ENCODE measurements around the gene PCDHGA5. TPM values are rescaled to one million over a fixed set of nuclear protein-coding genes. Genes with fewer than 3 reads are reported as not detected.
A peak's percentile ranks its signal among the peaks of the same experiment; 100 is the strongest.
"Not testable (repeated sequence)": the region's sequence is repeated elsewhere in the genome, so short reads cannot be mapped to it uniquely, and the experiment has no call there.

Gene PCDHGA5
- total RNA-seq, 1 experiment from 2014 or later = 0.98 TPM

- DNase-seq (ENCODE audit: low read depth) = no peak
These were observed 12.4 kb upstream of the PCDHGA5 start for GRCh38 chr5:141351591-141351990.

GRCh38 chr5:141354900-141355469, 9.0 kb upstream of the PCDHGA5 start, which contains the start of gene PCDHGA4:
Gene PCDHGA4 (plus strand): TSS chr5:141355021. CDS start chr5:141355108, 87 bp downstream.
- DNase-seq (ENCODE audit: low read depth) = peak; percentile 12

DNA sequence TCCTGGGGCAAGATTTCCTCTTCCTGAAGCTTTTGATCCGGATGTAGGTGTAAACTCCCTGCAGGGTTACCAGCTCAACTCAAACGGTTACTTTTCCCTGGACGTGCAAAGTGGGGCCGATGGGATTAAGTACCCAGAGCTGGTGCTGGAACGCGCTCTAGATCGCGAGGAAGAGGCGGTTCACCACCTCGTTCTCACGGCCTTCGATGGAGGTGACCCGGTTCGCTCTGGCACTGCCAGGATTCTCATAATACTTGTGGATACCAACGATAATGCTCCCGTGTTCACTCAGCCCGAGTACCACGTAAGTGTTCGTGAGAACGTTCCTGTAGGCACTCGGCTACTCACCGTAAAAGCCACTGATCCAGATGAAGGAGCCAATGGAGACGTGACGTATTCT, 8.3 kb upstream of the PCDHGA5 start:
- no peak for DNase-seq (ENCODE audit: low read depth)

DNA sequence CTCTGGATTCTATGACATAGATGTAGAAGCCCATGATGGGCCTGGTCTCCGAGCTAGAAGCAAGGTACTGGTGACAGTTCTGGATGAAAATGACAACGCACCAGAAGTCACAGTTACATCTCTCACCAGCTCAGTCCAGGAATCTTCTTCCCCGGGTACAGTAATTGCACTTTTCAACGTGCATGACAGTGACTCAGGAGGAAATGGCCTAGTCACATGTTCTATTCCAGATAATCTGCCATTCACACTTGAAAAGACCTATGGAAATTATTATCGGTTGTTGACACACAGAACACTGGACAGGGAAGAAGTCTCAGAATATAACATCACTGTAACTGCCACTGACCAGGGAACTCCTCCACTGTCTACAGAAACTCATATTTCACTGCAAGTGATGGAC, 7.8 kb upstream of the PCDHGA5 start:
- DNase-seq (ENCODE audit: low read depth) = no peak

DNA sequence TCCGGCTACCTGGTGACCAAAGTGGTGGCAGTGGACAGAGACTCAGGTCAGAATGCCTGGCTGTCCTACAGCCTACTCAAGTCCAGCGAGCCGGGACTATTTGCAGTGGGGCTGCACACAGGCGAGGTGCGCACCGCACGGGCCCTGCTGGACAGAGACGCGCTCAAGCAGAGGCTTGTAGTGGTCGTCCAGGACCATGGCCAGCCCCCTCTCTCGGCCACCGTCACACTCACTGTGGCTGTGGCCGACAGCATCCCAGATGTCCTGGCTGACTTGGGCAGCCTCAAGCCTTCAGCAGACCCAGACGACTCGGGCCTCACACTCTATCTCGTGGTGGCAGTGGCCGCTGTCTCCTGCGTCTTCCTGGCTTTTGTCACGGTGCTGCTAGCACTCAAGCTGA, 7.0 kb upstream of the PCDHGA5 start:
- DNase-seq (ENCODE audit: low read depth) = no peak

DNA sequence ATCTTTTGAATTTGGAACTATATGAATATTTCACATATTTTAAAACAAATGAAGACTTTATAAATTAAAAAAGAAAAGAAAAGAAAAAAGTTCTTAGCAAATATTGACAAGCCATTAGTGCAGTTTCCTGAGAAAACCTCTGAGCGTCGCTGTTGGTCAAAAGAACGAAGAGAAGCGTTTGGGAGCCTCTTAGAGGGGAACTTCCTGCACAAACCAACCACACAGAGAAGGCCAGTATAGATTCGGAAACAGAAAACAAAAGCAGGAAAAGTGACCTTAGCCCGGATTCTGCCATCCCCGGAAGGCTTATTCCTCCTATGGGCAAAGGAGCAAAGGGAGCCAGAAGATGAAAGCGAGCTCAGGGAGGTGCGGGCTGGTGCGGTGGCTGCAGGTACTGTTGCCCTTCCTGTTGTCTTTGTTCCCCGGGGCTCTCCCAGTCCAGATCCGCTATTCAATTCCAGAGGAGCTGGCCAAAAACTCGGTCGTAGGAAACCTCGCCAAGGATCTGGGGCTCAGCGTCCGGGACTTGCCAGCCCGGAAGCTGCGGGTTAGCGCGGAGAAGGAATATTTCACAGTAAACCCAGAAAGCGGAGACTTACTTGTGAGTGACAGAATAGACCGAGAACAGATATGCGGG, 4.1 kb upstream of the PCDHGA5 start, which contains the start of gene PCDHGB2:
Gene PCDHGB2 (plus strand): TSS at position 205 of the 637 bp plus-strand sequence. CDS start 142 bp downstream, at position 347.
- peak; percentile 73 for DNase-seq (ENCODE audit: low read depth)

DNA sequence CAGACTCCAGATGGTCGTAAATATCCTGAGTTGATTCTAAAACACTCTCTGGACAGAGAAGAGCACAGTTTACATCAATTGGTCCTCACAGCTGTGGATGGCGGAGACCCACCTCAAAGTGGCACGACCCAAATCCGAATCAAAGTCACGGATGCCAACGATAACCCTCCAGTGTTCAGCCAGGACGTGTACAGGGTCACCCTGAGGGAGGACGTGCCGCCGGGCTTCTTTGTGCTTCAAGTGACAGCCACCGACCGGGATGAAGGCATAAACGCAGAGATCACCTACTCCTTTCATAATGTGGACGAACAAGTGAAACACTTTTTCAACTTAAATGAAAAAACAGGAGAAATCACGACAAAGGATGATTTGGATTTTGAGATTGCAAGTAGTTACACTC, 3.3 kb upstream of the PCDHGA5 start:
- DNase-seq (ENCODE audit: low read depth) = no peak

- DNase-seq (ENCODE audit: low read depth) = no peak
These were observed 1.2 kb upstream of the PCDHGA5 start for GRCh38 chr5:141362719-141363118.

- DNase-seq (ENCODE audit: low read depth) = no peak
These were observed 2.3 kb downstream of the PCDHGA5 start for GRCh38 chr5:141366016-141366896.

DNA sequence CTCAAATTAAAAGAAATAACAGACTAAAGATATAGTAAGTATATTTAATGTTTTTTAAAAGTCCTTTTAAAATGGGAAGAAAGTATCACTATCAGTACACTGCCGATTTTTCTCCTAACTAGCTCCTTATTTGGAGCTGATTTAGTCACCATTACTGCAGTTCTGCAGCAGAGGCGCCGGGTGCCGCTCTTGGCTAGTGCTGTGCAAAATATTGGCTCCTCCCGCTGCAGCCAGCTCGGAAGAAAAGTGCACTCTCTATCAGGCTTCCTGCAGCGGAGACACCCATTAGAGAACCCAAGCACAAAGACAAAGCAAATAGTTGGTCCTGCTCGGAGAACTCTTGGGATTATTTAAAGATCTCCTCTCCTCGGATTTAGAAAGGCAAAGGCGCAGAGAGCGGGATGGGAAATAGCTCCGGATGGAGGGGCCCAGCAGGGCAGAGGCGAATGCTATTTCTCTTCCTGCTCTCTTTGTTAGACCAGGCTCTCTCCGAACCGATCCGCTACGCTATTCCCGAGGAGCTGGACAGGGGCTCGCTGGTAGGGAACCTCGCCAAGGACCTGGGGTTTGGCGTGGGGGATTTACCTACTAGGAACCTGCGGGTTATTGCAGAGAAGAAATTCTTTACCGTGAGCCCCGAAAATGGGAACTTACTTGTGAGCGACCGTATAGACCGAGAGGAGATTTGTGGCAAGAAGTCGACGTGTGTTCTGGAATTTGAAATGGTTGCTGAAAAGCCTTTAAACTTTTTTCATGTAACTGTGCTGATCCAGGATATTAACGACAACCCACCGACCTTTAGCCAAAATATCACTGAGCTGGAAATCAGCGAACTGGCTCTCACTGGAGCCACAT, 6.3 kb downstream of the PCDHGA5 start, which contains the start of gene PCDHGB3:
Gene PCDHGB3 (plus strand): TSS at position 249 of the 855 bp plus-strand sequence. CDS start 153 bp downstream, at position 402.
- no peak for DNase-seq (ENCODE audit: low read depth)

DNA sequence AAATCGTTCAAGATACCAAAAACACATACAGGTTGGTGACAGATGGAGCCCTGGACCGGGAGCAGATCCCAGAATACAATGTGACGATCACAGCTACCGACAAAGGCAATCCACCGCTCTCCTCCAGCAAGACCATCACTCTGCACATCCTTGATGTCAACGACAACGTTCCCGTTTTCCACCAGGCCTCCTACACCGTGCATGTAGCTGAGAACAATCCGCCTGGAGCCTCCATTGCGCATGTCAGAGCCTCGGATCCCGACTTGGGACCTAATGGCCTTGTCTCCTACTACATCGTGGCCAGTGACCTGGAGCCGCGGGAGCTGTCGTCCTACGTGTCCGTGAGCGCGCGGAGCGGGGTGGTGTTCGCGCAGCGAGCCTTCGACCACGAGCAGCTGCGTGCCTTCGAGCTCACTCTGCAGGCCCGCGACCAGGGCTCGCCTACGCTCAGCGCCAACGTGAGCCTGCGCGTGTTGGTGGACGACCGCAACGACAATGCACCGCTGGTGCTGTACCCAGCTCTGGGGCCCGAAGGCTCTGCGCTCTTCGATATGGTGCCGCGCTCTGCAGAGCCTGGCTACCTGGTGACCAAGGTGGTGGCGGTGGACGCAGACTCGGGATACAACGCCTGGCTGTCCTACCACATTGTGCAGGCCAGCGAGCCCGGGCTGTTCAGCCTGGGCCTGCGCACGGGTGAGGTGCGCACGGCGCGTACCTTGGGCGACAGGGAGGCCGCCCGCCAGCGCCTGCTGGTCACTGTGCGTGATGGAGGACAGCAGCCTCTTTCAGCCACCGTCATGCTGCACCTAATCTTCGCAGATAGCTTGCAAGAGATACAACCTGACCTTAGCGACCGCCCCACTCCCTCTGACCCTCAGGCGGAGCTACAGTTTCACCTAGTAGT, 7.9 kb downstream of the PCDHGA5 start:
- DNase-seq (ENCODE audit: low read depth) = no peak

GRCh38 chr5:141373673-141374317, 9.8 kb downstream of the PCDHGA5 start, which contains the start of gene PCDHGA6:
Gene PCDHGA6 (plus strand): TSS chr5:141373891. CDS start chr5:141374084, 193 bp downstream.
- DNase-seq (ENCODE audit: low read depth) = no peak

DNA sequence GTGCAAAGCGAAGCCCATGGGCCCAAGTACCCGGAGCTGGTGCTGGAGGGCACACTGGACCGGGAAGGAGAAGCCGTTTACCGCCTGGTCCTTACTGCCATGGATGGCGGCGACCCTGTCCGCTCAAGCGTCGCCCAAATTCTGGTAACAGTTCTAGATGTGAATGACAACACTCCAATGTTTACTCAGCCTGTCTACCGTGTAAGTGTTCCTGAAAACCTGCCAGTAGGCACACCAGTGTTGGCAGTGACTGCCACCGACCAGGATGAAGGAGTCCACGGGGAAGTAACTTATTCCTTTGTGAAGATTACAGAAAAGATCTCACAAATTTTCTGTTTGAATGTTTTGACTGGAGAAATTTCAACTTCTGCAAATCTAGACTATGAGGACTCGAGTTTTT, 10.7 kb downstream of the PCDHGA5 start:
- no peak for DNase-seq (ENCODE audit: low read depth)

DNA sequence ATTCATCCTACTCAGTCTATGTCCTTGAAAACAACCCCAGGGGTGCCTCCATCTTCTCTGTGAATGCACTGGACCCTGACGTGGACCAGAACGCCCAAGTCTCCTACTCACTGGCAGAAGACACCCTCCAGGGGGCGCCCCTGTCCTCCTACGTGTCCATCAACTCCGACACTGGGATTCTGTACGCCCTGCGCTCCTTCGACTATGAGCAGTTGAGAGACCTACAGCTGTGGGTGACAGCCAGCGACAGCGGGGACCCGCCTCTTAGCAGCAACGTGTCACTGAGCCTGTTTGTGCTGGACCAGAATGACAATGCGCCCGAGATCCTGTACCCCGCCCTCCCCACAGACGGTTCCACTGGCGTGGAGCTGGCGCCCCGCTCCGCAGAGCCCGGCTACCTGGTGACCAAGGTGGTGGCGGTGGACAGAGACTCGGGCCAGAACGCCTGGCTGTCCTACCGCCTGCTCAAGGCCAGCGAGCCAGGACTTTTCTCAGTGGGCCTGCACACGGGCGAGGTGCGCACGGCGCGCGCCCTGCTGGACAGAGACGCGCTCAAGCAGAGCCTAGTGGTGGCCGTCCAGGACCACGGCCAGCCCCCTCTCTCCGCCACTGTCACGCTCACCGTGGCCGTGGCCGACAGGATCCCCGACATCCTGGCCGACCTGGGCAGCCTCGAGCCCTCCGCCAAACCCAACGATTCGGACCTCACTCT, 11.6 kb downstream of the PCDHGA5 start:
- DNase-seq (ENCODE audit: low read depth) = not testable (repeated sequence)

- DNase-seq (ENCODE audit: low read depth) = no peak
These were observed 18.7 kb downstream of the PCDHGA5 start, which contains the start of gene PCDHGA7 for GRCh38 chr5:141382469-141383294. Gene PCDHGA7 (plus strand): TSS chr5:141382742. CDS start chr5:141382900, 158 bp downstream.

- no peak for DNase-seq (ENCODE audit: low read depth)
These were observed 19.4 kb downstream of the PCDHGA5 start for GRCh38 chr5:141383345-141383744.

DNA sequence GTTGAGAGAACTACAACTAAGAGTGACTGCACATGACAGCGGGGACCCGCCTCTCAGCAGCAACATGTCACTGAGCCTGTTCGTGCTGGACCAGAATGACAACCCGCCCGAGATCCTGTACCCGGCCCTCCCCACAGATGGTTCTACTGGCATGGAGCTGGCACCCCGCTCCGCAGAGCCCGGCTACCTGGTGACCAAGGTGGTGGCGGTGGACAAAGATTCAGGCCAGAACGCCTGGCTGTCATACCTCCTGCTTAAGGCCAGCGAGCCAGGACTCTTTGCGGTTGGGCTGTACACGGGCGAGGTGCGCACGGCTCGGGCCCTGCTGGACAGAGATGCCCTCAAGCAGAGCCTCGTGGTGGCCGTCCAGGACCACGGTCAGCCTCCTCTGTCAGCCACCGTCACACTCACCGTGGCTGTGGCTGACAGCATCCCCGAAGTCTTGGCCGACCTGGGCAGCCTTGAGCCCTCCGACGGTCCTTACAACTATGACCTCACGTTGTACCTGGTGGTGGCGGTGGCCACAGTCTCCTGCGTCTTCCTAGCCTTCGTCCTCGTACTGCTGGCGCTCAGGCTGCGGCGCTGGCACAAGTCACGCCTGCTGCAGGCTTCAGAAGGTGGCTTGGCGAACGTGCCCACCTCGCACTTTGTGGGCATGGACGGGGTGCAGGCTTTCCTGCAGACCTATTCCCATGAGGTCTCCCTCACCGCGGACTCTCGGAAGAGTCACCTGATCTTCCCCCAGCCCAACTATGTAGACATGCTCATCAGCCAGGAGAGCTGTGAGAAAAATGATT, 20.7 kb downstream of the PCDHGA5 start:
- no peak for DNase-seq (ENCODE audit: low read depth)

All from LHCN-M2 (cell line).